ENCODE results near the gene SLC7A6OS.

Gene SLC7A6OS

DNA sequence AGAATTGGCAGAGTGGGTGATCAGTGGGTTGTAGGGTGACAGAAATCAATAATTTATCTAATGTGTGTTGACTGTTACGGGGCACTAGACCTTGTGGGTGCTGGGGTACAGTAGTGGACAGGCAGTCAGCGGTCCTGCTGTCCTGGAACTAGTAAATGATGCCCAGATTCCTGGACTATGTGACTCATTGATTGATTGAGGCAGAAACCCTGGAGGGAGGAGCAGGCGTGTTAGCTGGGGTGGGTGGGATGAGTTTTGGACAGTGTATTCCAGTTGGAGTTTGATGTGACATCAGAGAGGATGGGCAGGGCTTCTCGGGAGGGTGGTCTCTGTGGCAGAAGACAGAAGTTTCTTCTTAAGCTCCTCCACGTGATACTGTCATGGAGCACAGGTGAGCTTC is 24.4 kb upstream of the SLC7A6OS start:
- DNase-seq (ENCODE audit: low read depth, low spot score): no peak
- H3K4me3 ChIP-seq (ENCODE audit: low read depth, low read length): no peak overlapping the region
- in situ Hi-C loops (cut with HindIII; ENCODE audit: low sequenced_read_pairs): no loop called here
- TF ChIP-seq, protein P1, sequence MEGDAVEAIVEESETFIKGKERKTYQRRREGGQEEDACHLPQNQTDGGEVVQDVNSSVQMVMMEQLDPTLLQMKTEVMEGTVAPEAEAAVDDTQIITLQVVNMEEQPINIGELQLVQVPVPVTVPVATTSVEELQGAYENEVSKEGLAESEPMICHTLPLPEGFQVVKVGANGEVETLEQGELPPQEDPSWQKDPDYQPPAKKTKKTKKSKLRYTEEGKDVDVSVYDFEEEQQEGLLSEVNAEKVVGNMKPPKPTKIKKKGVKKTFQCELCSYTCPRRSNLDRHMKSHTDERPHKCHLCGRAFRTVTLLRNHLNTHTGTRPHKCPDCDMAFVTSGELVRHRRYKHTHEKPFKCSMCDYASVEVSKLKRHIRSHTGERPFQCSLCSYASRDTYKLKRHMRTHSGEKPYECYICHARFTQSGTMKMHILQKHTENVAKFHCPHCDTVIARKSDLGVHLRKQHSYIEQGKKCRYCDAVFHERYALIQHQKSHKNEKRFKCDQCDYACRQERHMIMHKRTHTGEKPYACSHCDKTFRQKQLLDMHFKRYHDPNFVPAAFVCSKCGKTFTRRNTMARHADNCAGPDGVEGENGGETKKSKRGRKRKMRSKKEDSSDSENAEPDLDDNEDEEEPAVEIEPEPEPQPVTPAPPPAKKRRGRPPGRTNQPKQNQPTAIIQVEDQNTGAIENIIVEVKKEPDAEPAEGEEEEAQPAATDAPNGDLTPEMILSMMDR (IDR thresholded peaks at IDR 0.05; ENCODE audit: low read depth, low read length): no peak

DNA sequence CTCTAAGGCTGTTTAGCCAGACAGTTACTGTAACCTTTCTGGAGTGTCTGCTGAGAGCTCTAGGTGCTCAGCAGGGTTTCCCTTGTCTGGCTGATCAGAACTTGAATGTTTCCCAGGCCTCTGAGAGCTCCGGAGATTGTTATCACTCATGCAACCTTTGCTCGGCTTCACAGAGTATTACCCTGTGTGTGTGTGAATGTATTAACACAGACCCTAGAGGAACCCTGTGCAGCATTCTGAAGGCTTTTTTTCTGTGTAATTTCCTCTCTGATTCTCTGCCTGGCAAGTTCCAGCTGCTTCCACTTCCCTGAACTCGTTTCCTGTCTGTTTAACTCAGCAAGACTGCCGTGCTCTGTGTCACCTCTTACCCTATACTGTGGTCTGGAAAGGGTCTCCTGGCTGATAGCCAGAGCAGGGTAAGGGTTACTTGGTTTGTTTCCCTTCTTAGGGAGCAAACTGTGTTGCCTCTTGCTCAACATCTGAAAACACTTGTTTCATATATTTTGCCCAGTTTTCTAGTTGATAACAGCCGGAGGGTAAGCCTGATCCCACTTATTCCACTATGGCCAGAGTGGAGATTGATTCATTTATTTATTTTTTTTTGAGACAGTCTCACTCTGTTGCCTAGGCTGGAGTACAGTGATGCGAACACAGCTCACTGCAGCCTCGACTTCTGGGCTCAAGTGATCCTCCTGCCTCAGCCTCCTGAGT is 21.8 kb upstream of the SLC7A6OS start:
- TF ChIP-seq, protein P1 (IDR thresholded peaks at IDR 0.05; ENCODE audit: low read depth, low read length): no peak
- DNase-seq (ENCODE audit: low read depth, low spot score): peak; percentile 62
- H3K4me3 ChIP-seq (ENCODE audit: low read depth, low read length): no peak overlapping the region
- in situ Hi-C loops (cut with HindIII; ENCODE audit: low sequenced_read_pairs): no loop called here

DNA sequence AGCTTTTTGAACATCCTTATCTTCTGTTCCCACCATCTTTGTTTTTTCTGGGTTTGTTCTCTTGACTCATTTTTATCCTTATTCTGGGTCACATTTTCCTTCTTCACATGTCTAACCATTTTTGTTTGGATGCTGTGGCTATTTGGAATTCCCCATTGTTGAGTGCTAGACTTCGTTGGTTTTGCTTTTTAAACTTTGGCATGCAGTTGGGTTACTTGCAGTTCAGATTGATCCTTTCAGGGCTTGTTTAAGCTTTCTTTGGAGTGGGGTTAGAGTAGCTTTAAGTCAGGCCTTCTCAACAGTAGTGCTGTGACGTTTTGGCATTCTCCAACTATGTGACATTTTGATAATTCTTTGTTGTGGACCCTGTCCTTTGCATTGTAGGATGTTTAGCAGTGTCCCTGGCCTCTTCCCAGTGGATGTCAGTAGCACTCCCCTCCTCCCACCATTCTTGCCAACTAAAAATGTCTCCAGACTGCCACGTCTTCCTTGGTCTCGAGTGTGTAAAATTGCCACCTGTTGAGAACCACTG is 21.2 kb upstream of the SLC7A6OS start:
- TF ChIP-seq, protein P1 (IDR thresholded peaks at IDR 0.05; ENCODE audit: low read depth, low read length): no peak
- in situ Hi-C loops (cut with HindIII; ENCODE audit: low sequenced_read_pairs): no loop called here
- DNase-seq (ENCODE audit: low read depth, low spot score): peak; percentile 67
- H3K4me3 ChIP-seq (ENCODE audit: low read depth, low read length): no peak overlapping the region

DNA sequence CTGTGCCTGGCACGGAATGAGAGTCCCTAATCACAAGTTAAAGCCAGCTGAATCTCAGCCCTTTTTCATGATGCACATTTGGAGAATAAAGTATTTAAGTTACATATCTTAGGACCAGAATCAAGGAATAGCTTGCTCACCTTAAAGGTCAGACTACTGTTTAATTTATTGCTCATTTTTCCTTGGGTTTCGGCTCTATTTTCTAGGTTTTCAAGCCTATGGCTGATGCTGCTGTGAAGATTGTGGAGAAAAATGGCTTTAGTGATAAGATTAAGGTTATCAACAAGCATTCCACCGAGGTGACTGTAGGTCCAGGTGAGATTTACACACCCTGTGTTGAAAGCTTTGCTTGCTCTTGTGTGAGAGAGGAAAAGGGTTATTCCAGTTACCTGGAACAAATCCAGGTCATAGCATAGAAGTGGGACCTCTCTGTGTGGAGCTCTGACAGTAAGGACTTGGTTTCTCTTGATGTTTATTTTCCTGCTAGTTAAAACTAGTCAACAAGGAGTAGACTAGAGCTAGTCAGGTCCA is 18.2 kb upstream of the SLC7A6OS start:
- TF ChIP-seq, protein P1 (IDR thresholded peaks at IDR 0.05; ENCODE audit: low read depth, low read length): no peak
- in situ Hi-C loops (cut with HindIII; ENCODE audit: low sequenced_read_pairs): no loop called here
- no peak for DNase-seq (ENCODE audit: low read depth, low spot score)
- no peak overlapping the region for H3K4me3 ChIP-seq (ENCODE audit: low read depth, low read length)

DNA sequence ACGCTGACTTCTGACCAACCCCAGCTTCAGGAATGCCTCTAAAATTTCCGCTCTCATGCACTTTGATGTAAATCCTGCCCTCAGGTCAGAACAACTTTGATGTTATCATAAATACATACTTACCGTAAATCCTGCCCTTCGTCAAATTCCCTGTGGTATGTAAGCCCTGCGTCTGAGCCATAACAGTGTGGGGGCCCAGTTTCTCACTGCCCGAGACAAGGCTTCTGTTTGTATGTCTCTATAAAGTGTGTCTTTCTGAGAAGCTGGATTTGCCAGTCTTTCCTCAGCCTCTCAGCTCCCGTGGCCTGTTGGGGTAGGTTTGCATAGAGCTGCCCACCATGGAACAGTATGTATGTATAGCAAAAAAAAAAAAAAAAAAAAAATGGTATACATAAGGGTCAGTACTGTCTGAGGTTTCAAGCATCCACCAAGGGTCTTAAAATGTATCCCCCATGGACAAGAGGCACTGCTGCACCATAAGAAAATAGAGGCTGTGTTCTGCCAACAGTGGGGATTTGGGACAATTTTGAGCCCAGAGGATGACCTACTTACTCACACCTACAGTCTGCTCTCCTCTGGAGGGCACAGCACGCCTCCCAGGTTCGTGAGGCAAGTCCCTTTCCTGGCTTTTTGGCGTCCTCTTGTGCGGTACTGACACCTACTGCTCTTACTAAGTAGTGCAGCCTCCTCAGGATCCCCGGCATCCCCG is 17.6 kb upstream of the SLC7A6OS start:
- H3K4me3 ChIP-seq (ENCODE audit: low read depth, low read length): no peak overlapping the region
- in situ Hi-C loops (cut with HindIII; ENCODE audit: low sequenced_read_pairs): no loop called here
- TF ChIP-seq, protein P1 (IDR thresholded peaks at IDR 0.05; ENCODE audit: low read depth, low read length): peak; percentile 93
- peak; percentile 82 for DNase-seq (ENCODE audit: low read depth, low spot score)

DNA sequence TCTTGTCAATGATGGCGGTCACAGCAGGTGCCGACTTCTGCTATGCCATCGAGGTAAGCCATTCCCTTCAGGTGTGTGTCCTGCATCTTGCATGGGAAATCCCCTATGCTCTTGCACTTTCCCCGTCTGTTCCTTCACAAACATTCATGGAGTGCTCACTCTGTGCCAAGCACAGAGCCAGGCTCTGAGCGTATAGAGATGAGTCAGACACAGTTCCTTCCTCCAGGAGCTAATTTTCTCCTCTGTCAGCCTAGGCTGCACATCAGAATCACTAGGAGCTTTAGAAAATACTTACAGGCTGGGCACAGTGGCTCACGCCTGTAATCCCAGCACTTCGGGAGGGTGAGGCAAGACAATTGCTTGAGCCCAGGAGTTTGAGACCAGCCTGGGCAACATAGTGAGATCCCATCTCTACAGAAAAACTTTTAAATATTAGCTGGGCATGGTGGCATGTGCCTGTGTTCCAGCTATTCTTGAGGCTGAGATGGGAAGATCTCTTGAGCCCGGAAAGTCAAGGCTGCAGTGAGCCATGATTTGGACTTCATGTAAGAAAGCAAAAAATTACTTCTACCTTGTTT is 14.1 kb upstream of the SLC7A6OS start:
- TF ChIP-seq, protein P1 (IDR thresholded peaks at IDR 0.05; ENCODE audit: low read depth, low read length): no peak
- no peak overlapping the region for H3K4me3 ChIP-seq (ENCODE audit: low read depth, low read length)
- no peak for DNase-seq (ENCODE audit: low read depth, low spot score)
- in situ Hi-C loops (cut with HindIII; ENCODE audit: low sequenced_read_pairs): no loop called here
